ENCODE data around the gene AUTS2. TPM values are rescaled to one million over a fixed set of nuclear protein-coding genes. Genes with fewer than 3 reads are reported as not detected.

AUTS2 gene
- total RNA-seq, 4 donors from 2014 or later, result 14.9 to 27.2 (median 17.5) TPM

GRCh38 chr7:69803699-69804516 is 205.6 kb downstream of the AUTS2 start:
- intact Hi-C loops (cut with DNase I), result no loop called here
- TF ChIP-seq CTCF (IDR thresholded peaks at IDR 0.05) (no peak), POLR2A (IDR thresholded peaks at IDR 0.05) (no peak)
- WGBS, 2 donors, result 91 to 96% methylated on average over 5 of the region's 5 CpGs
- Histone ChIP-seq H3K4me3 (replicated peaks in 1 of 3) (no peak overlapping the region), H3K36me3 (no peaks in the 10 kb centered on the region), H3K27me3 (no peaks in the 10 kb centered on the region), H3K4me1 (peaks cover 9 to 22% of the 10 kb centered on the region in 2 donors), H3K9me3 (no peaks in the 10 kb centered on the region), H3K27ac (no peak overlapping the region)
- no peak for DNase-seq

- Histone ChIP-seq H3K27me3 (no peaks in the 10 kb centered on the region), H3K27ac (no peak overlapping the region), H3K4me3 (replicated peaks in 1 of 3) (no peak overlapping the region), H3K4me1 (peaks cover 9 to 11% of the 10 kb centered on the region in 2 donors), H3K36me3 (no peaks in the 10 kb centered on the region), H3K9me3 (no peaks in the 10 kb centered on the region)
- whole genome bisulfite sequencing, 2 donors, result 77 to 82% methylated on average over 2 of the region's 2 CpGs
- DNase-seq, result no peak
- TF ChIP-seq POLR2A (IDR thresholded peaks at IDR 0.05), result no peak
- TF ChIP-seq CTCF (IDR thresholded peaks at IDR 0.05), result no peak
- intact Hi-C loops (cut with DNase I), result no loop called here
These were observed 206.7 kb downstream of the AUTS2 start for GRCh38 chr7:69804962-69805361.

- 95 to 100% methylated on average over 1 of the region's 1 CpG for WGBS, 2 donors
- DNase-seq, result no peak
- H3K27ac ChIP-seq, result no peak overlapping the region
- intact Hi-C loops (cut with DNase I), result no loop called here
- no peaks in the 10 kb centered on the region for H3K27me3 ChIP-seq
- no peaks in the 10 kb centered on the region for H3K9me3 ChIP-seq
- TF ChIP-seq POLR2A (IDR thresholded peaks at IDR 0.05) (no peak), CTCF (IDR thresholded peaks at IDR 0.05) (no peak)
- H3K4me1 ChIP-seq, result no peaks in the 10 kb centered on the region
- no peaks in the 10 kb centered on the region for H3K36me3 ChIP-seq
- H3K4me3 ChIP-seq (replicated peaks in 1 of 3), result no peak overlapping the region
These were observed 210.1 kb downstream of the AUTS2 start for GRCh38 chr7:69808391-69808790.

GRCh38 chr7:69811476-69812308 is 213.4 kb downstream of the AUTS2 start:
- Histone ChIP-seq H3K36me3 (no peaks in the 10 kb centered on the region), H3K9me3 (no peaks in the 10 kb centered on the region), H3K27ac (no peak overlapping the region), H3K4me1 (no peaks in the 10 kb centered on the region), H3K4me3 (replicated peaks in 1 of 3) (no peak overlapping the region), H3K27me3 (no peaks in the 10 kb centered on the region)
- no peak for DNase-seq
- intact Hi-C loops (cut with DNase I), result no loop called here
- WGBS, 2 donors, result 94 to 96% methylated on average over 7 of the region's 7 CpGs
- TF ChIP-seq POLR2A (IDR thresholded peaks at IDR 0.05), result no peak
- TF ChIP-seq CTCF (IDR thresholded peaks at IDR 0.05), result no peak

- H3K4me1 ChIP-seq, result no peaks in the 10 kb centered on the region
- no peak for DNase-seq
- intact Hi-C loops (cut with DNase I), result no loop called here
- H3K4me3 ChIP-seq (replicated peaks in 1 of 3), result no peak overlapping the region
- 50 to 81% methylated on average over 1 of the region's 1 CpG for WGBS, 2 donors
- H3K27ac ChIP-seq, result no peak overlapping the region
- H3K36me3 ChIP-seq, result no peaks in the 10 kb centered on the region
- H3K9me3 ChIP-seq, result no peaks in the 10 kb centered on the region
- TF ChIP-seq CTCF (IDR thresholded peaks at IDR 0.05) (no peak), POLR2A (IDR thresholded peaks at IDR 0.05) (no peak)
- H3K27me3 ChIP-seq, result no peaks in the 10 kb centered on the region
These were observed 214.5 kb downstream of the AUTS2 start for GRCh38 chr7:69812756-69813155.

Data from thyroid gland (tissue), 4 donors.